Left colon (tissue), 2 donors: ENCODE data around the gene NSL1. TPM values are rescaled to one million over a fixed set of nuclear protein-coding genes. Genes with fewer than 3 reads are reported as not detected.
"Not testable (repeated sequence)": the region's sequence is repeated elsewhere in the genome, so short reads cannot be mapped to it uniquely, and the experiment has no call there.

Source experiments
- ATAC-seq: fragments of 200-7000 bp; cut with Tn5 transposase; one replicate; pipeline ENCODE4 v1.9.1; 2020; ENCODE audit warnings: mild to moderate bottlenecking, moderate library complexity
- DNase-seq, 2 donors: peaks; one replicate each; pipeline ENCODE4 v3.0.0-alpha.2; 2020
- intact Hi-C, 2 donors: fragments of 100-400 bp; cut with DNase I in 1 of 2; cut with micrococcal nuclease in 1 of 2; formaldehyde crosslinking; loops; one replicate each; pipeline versions ENCODE4 v1.11.2 to v1.14.0; 2022; cut with DNase I, micrococcal nuclease
- long read RNA-seq: library from polyadenylated mRNA; unstranded; transcript quantifications from one replicate; pipeline ENCODE4 v2.0.0, GENCODE V29; 2021
- total RNA-seq, 2 donors: library from RNA; stranded (reverse); fragmentation: NEBNext Ultra II Directional; extraction: Animal tissue kit (Norgen Biotek cat#: 25700); gene quantifications; one replicate each; pipeline ENCODE4 v1.2.1, GENCODE V29; 2021
- donor health status: DM: no; HTN: no; CAD: no.
- donor health status: DM: yes; HTN: yes; CAD: no.

Gene NSL1, protein sequence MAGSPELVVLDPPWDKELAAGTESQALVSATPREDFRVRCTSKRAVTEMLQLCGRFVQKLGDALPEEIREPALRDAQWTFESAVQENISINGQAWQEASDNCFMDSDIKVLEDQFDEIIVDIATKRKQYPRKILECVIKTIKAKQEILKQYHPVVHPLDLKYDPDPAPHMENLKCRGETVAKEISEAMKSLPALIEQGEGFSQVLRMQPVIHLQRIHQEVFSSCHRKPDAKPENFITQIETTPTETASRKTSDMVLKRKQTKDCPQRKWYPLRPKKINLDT
- total RNA-seq: 10 to 100 TPM; 17.9 to 21.9 TPM
- long read RNA-seq, transcript NSL1-202 (6 exons, 2,317 nt): major isoform, 12 of 18 reads
- long read RNA-seq, partial matches to known transcripts: 0 of 18 reads
- long read RNA-seq, other reads (novel, unspliced or antisense): 1 of 18 reads

DNA sequence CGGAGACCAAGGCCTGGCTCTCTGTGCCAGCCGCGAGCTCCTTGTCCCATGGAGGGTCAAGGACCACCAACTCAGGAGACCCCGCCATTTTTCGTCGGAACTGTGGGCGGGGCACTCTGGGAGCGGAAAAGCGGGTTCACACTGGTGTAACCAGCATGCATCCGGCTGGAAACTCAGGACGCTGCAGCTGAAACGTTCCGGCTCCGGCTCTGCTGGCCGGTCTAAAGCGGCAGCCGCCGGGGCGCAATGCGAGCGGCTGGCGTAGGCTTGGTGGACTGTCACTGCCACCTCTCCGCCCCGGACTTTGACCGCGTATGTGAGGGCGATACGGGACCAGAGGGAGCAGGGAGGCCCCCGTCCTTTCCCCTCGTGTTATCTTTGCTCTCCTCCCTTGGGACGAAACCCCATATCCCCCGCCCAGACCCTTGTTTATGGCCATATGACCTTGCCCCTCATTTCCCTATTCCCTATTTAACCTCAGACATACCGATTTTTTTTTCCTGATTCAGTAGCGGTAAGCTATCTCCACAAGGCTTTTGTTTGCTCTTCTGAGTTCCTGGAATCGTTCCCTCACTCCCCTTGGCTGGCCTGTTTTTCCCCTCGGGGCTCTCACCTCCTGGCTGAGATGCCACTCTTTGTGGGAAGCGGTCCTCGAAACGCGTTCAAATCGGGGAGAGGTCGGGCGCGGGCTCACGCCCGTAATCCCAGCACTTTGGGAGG is at the start of gene NSL1, which contains the start of gene TATDN3:
Gene NSL1, minus strand, starts transcription at position 102 of the 720 bp plus-strand sequence. Its CDS starts 14 bp downstream, at position 88.
Gene TATDN3, plus strand, starts transcription at position 219 of the 720 bp plus-strand sequence. Its CDS starts 28 bp downstream, at position 247.
- peak; percentile 87 to 91 for DNase-seq
- intact Hi-C loops: no loop called here
- ATAC-seq: peak; percentile 97

DNA sequence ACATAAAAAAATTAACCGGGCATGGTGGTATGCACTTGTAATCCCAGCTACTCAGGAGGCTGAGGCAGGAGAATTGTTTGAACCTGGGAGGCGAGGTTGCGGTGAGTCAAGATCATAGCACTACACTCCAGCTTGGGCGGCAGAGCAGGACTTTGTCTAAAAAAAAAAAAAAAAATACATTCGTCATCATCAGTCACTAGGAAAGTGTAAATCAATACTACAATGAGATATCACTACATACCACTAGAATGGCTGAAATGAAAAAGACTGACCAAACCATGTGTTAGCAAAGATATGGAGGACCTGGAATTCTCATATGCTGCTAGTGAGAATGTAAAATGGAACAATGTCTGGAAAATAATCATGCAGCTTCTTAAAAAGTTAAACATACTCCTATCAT is 46.6 kb upstream of the NSL1 start:
- intact Hi-C loops: no loop called here
- DNase-seq (no peak), ATAC-seq (no peak)

DNA sequence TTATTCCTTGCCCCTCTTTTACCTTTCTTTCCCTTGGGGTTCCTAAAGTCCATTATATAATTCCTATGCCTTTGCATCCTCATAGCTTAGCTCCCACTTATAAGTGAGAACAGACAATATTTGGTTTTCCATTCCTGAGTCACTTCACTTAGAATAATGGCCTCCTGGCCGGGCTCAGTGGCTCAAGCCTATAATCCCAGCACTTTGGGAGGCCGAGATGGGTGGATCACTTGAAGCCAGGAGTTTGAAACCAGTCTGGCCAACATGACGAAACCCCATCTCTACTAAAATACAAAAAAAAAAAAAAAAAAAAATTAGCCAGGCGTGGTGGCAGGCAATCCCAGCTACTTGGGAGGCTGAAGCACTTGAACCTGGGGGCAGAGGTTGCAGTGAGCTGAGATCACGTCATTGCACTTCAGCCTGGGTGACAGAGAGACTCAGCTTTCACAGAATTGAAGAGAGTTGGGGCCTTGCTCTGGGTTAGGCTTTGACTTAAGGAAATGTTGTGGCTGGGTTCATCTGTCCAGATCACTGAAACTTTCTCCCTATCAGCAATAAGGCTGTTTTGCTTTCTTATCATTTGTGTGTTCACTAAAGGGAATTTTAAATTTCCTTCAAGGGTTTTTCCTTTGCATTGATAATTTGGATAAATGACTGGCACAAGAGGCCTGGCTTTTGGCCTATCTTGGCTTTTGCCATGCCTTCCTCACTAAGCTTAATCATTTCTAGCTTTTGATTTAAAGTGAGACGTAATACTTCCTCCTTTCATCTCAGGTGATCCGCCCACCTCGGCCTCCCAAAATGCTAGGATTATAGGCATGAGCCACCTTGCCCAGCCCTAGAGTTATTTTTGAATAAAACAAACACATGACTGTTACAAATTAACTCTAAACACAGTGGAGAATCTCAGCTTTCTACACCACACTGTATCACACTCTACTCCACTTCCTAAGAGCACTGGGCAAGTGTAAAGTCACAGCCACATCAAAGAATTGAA is 41.9 kb upstream of the NSL1 start:
- intact Hi-C loops: not testable (repeated sequence)
- DNase-seq: peak; percentile 68 to 75

DNA sequence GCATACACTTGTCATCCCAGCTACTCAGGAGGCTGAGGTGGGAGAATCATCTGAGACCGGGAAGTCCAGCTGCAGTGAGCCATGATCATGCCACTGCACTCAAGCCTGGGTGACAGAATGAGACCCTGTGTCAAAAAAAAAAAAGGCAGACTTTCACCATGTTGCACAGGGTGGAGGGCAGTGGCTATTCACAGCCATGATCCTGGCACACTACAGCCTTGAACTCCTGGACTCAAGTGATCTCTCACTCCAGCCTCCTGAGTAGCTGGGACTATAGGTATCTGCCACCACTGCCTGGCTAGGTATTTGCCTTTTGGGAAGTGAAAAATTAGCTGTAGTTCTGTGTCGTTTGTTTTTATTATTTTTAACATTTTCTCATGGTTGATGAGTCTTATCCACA is 36.8 kb upstream of the NSL1 start:
- DNase-seq (no peak), ATAC-seq (peak; percentile 31)
- intact Hi-C loops: no loop called here

More for the DNA sequence above, 41.9 kb upstream of the NSL1 start:
- peak; percentile 88 for ATAC-seq

DNA sequence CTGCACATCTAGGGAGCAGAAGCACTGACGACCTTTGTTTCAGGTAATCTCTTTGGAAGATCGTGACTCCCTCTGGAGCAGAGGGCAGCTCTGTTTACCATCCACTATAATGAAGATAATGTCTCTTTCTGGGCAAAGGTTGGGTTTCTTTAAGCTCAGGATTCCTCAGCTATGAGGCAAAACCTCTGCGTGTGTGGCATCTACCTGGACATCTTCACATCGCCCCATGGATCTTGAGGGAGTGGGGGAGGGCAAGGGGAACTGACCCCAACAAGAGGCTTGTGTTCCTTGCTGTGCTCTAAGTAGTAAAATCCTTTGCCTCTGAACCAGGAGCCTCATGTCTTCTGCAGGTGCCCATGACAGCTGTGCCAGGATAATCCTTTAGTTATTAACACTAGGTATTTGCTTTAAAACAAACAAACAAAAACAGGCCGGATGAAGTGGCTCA is 36.3 kb upstream of the NSL1 start:
- ATAC-seq: peak; percentile 95
- DNase-seq: peak; percentile 15 to 31
- intact Hi-C loops: no loop called here

DNA sequence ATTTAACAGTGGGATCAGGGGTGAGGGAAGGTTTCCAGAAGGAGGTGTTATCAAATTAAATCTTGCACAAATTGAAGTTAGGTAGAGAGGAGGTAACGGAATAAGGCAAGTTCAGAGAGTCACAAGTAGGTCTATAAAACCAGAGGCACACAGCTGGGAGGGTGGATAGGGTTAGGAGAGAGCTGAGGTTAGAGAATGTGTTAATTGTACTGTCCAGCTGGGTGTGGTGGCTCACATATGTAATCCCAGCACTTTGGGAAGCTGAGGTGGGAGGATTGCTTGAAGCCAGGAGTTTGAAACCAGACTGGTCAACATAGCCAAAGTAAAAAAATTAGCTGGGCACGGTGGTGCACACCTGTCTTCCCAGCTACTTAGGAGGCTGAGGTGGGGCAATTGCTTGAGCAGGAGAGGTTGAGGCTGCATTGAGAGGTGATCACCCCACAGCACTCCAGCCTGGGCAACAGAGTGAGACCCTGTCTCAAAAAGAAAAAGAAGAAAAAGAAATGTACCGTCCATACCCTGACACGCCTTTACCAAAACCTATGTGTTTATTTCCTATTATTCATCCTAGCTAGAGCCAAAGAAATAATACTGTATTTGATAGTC is 35.7 kb upstream of the NSL1 start:
- no peak for DNase-seq
- peak; percentile 62 for ATAC-seq
- intact Hi-C loops: no loop called here

DNA sequence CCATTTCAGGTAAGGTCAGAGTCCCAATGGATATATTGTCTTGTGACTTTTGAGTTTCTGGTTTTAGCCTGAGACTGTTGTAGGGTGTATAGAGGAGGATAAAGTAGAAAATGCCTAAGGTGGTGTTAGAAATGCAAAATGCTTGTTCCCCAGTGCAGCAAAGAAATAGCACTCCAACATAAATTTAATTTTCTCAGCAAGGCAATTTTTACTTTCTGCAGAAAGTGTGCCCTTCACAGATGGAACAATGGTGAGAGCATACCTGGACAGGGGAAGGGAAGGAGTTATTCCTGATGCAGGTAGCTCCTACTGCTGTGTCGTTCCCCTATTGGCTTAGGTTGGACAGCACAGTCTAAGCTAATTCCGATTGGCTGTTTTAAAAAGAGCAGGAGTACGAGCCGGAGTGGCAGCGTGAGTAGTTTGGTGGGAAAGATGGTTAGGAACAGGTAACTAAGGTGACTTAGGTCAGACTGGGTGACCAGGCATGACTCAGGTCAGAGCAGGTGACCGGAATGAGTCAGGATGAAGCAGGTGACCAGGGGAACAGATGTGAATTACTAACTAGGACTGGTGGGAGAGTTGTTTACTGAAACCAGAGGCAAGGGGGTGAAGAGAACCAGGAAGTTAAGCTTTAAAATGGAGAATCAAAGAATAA is 34.3 kb upstream of the NSL1 start:
- DNase-seq (no peak), ATAC-seq (no peak)
- intact Hi-C loops: no loop called here

DNA sequence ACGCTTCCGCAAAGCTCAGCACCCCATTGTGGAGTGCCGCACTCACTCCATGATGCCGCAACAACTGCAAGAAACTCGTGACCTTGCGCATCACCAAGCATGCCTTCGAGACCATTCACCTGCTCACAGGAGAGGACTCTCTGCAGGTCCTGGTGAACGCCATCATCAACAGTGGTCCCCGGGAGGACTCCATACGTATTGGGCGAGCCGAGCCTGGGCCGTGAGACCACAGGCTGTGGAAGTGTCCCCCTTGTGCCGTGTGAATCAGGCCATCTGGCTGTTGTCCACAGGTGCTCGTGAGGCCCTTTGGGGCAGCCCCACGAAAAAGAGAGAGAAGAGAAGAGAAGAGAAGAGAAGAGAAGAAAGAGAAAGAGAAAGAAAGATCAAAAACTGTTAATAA is 32.6 kb upstream of the NSL1 start:
- no peak for ATAC-seq
- DNase-seq: no peak
- intact Hi-C loops: no loop called here

DNA sequence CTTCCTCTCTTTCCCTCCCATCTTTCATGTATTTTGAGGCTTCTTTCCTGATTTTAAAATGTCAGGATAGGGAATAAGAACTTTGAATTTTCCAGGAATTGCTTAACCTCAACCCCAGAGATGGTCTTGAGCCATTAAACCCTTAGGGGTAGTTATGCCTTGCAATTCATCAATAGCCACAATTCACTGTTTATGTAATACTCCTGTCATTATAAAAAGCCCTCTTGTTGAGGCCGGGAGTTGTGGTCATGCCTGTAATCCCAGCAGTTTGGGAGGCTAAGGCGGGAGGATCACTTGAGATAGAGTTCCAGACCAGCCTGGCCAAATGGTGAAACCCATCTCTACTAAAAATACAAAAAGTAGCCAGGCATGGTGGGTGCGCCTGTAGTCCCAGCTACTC is 31.4 kb upstream of the NSL1 start:
- ATAC-seq (no peak), DNase-seq (no peak)
- intact Hi-C loops: no loop called here

DNA sequence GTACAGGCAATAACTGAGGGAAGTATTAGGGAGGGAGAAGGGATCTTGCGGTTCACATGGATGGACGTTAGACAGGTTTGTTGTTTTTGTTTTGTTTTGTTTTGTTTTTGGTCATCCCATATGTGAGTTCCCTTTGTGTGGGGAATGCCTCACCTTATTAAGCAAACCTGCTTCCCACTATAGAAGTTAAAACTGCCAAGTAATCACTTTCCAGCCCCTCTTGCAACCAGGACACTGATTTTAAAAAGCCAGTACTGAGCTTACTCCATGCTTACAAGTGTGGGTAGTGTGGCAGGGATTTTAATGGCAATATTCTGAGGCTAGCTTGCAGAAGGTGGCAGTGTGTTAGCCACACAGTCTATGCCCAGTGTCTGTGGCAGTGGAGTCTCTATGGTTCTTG is 29.4 kb upstream of the NSL1 start:
- no peak for DNase-seq
- intact Hi-C loops: no loop called here

DNA sequence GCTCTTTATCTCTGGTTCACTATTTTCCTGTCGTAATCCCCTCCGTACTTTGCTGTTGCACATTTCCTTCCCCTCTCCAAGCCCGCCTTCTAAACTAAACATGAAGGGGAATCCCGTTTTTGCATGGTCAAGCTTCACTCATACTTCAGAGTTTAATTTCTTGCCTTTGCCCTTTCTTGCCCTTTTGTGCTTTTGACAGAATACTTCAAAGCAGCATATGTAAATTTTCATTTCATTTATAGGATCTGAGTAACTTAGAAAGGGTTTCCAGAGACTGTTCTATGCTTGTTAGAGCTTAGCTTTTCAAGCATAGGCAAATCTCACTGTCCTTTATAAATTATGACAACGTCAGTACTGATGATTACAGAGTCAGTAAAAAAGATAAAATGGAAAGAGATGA is 28.1 kb upstream of the NSL1 start:
- no peak for DNase-seq
- no peak for ATAC-seq
- intact Hi-C loops: loop anchor here in 1 of 2 donors (10.0 kb wide), 1 partner anchor 165 kb away; no protein-coding TSS in a partner anchor

More for the DNA sequence above, 29.4 kb upstream of the NSL1 start:
- ATAC-seq: no peak

DNA sequence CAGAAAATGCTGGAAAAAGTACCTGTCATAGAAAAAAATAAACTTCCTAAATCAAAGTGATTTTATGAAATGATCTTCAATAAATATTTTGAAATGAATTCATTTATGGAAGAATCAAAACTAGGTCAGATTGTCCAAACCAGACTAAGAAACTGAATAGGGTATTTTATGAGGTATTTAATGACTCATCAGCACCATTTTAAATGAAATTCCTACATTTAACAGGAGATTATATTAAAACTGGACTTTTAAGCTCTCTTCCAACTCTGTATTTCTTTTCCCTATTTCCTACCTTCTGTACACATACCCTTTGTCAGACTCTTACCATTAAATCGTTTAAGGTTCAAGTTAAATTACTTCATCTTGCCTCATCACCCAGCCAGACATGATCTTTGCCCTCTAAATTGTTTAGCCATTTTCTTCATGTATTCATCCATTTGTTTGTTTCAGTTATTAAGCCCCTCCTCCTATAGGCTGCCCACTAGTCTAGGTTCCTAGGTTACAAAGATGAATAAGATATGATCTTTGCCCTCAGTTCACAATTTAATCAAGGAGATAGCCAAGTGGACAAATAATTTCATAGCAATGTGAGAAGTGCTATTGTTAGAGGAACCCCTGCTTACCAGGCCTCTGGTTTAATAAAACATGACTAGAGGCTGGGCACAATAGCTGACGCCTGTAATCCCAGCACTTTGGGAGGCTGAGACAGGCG is 25.1 kb upstream of the NSL1 start:
- ATAC-seq (peak; percentile 77), DNase-seq (no peak)
- intact Hi-C loops: loop anchor here in 1 of 2 donors (10.0 kb wide), 1 partner anchor 168 kb away; no protein-coding TSS in a partner anchor

DNA sequence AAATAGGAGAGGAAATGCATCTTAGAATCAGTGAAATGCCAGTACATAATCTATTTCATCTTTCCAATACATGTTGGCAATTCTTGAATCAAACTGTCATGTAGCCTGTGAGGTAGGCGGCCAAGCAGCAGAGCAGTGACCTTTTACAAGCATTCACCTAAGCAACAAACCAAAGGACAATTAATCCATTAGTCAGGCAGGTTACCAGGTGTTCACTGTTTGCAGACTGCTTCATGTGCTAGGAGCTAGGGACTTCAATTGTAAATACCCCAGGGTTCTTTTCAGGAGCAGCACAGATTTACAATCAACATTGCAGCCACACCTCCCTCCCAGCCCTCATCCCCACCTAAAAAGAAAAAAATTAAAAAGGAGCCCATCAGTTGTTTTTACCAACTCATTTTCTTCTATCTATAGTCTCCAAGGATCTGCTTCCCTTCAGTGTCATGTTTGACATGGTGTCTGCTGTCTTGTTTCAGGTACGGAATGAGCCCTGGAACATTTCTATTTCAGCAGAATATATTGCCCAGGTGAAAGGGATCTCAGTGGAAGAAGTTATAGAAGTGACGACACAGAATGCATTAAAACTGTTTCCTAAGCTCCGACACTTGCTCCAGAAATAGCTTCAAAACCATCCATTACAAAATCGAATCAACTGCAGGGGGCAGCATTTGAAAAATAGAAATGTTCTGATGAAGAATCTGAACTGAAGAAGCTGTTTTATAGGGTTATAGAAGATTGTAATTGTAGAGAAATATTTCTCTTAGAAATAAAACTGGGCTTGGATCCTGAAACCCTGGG is 23.2 kb upstream of the NSL1 start:
- DNase-seq: peak in 1 of 2 donors; percentile 28
- peak; percentile 70 for ATAC-seq
- intact Hi-C loops: loop anchor here in 1 of 2 donors (10.0 kb wide), 1 partner anchor 170 kb away; no protein-coding TSS in a partner anchor

DNA sequence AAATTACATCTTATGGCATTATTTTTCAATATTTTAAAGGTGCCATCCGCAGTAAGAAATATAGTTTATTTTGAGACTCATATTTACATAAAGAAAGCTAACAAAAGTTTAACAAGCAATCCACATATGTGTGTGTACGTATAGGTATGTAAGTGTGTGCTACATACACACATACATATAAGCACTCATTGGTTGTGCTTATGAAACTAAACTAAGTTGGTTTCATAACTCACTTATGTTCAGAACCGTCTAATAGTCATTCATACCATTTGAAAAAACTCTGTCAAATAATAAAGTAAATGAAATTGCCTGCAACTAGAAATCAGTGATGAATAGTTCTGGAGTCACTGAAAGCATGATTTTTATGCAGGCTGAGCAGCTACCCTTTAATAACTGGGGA is 14.2 kb upstream of the NSL1 start:
- intact Hi-C loops: no loop called here
- ATAC-seq: no peak
- no peak for DNase-seq

DNA sequence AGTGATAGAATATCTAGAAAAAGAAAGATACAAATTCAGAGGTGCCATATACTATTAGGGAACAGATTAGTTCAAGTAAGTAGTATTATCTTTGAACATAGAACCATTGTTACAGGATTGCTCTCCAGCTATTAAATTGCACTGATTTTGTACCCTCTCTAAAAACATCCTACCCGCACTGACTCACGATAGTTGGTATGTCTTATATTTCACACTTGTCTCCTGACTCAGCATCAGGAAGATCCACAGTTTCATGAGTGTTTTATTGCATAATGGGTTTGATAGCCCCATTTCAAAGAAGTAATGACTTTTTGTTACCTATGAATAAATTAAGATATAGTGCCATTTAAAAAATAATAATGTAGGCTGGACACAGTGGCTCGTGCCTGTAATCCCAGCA is 6.1 kb upstream of the NSL1 start:
- no peak for DNase-seq
- intact Hi-C loops: no loop called here
- ATAC-seq: no peak

DNA sequence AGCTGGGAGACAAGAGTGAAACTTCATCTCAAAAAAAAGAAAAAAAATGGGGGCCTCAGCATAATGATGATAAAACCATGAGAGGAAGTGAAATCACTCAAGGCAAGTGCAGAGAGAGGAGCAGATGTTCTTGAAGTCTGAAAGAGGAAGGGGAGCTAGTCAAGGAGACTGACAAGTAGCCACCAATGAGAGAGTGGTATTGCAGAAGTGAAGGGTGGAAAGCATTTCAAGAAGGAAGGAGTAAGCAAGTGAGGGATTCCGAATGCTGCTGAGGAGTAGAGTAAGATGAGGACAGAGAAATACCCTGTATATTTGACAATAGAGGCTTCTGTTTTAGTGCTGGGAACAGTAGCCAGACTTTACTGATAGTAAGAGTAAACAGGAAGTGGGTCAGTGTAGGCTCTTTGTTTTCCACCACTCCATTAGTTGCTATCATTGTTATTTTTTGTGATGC is 3.0 kb upstream of the NSL1 start:
- DNase-seq (no peak), ATAC-seq (no peak)
- intact Hi-C loops: no loop called here
